Caco-2 (cell line): ENCODE results near the gene BFSP1. TPM values are rescaled to one million over a fixed set of nuclear protein-coding genes. Genes with fewer than 3 reads are reported as not detected.

Experiments used
- BruUV-seq: library from RNA; stranded (reverse); fragments of 400-500 nt; replicated peaks from 2 replicates; lab custom pipeline; 2021; lab: Mats Ljungman, UMichigan
- CTCF ChIA-PET: fragments of 300-600 bp; sonication (Branson Sonifier 250); formaldehyde crosslinking; loops from one replicate; lab custom pipeline; 2022; ENCODE audit warnings: antibody characterized with exemption; lab: Charles Lee
- POLR2A ChIA-PET: fragments of 300-600 bp; sonication (Branson Sonifier 250); formaldehyde crosslinking; loops from one replicate; lab custom pipeline; 2022; ENCODE audit warnings: antibody characterized with exemption; lab: Charles Lee
- DNase-seq, 2 experiments: peaks; one replicate each; pipeline versions ENCODE4 v3.0.0 to v3.0.0-alpha.2; 2020 to 2022
- H3K27me3 ChIP-seq: replicated peaks from 2 replicates; pipeline ENCODE4 v1.6.0; 2011; ENCODE audit warnings: low read length; ENCODE audit not compliant: control insufficient read depth, insufficient read depth
- H3K36me3 ChIP-seq: 2 replicates; pipeline ENCODE4 v1.5.1; 2011; ENCODE audit warnings: low read length; ENCODE audit not compliant: control insufficient read depth, insufficient read depth
- H3K4me1 ChIP-seq: fragments of 250-450 bp; sonication (Bioruptor Pico); 2 replicates; pipeline ENCODE4 v1.5.1; 2020; ENCODE audit warnings: mild to moderate bottlenecking
- H3K4me3 ChIP-seq: 2 replicates; pipeline ENCODE4 v1.5.1; 2011; ENCODE audit warnings: low read depth, mild to moderate bottlenecking, control low read depth, low read length
- H3K9me3 ChIP-seq: fragments of 250-450 bp; sonication (Bioruptor Pico); 2 replicates; pipeline ENCODE4 v1.5.1; 2020; ENCODE audit warnings: mild to moderate bottlenecking, moderate library complexity
- H3K27ac Mint-ChIP-seq: one replicate; pipeline ENCODE4 v1.8.0; 2022; ENCODE audit warnings: mixed read lengths; ENCODE audit not compliant: unreplicated experiment
- H3K27me3 Mint-ChIP-seq: one replicate; pipeline ENCODE4 v1.8.0; 2022; ENCODE audit warnings: mixed read lengths; ENCODE audit not compliant: insufficient read depth, unreplicated experiment
- H3K36me3 Mint-ChIP-seq: one replicate; pipeline ENCODE4 v1.8.0; 2022; ENCODE audit warnings: mild to moderate bottlenecking, mixed read lengths; ENCODE audit not compliant: insufficient read depth, unreplicated experiment
- H3K4me1 Mint-ChIP-seq: one replicate; pipeline ENCODE4 v1.8.0; 2022; ENCODE audit warnings: low read depth, mixed read lengths; ENCODE audit not compliant: unreplicated experiment
- H3K4me3 Mint-ChIP-seq: one replicate; pipeline ENCODE4 v1.8.0; 2022; ENCODE audit warnings: mild to moderate bottlenecking, moderate library complexity, mixed read lengths; ENCODE audit not compliant: unreplicated experiment
- H3K9me3 Mint-ChIP-seq: one replicate; pipeline ENCODE4 v1.8.0; 2022; ENCODE audit warnings: mixed read lengths; ENCODE audit not compliant: unreplicated experiment
- intact Hi-C: fragments of 100-400 bp; cut with micrococcal nuclease; formaldehyde crosslinking; loops from one replicate; pipeline ENCODE4 v1.10.0; 2022; ENCODE audit not compliant: unreplicated experiment
- total RNA-seq: library from RNA; stranded (reverse); gene quantifications from 2 replicates; pipeline ENCODE4 v1.2.3, GENCODE V29; 2022
- TF ChIP-seq, protein P1 (sequence below), 2 experiments: fragments of 200-600 bp in 1 of 2; IDR thresholded peaks; 1 replicate in 1 of 2; 2 replicates in 1 of 2; pipeline versions ENCODE4 v1.5.1 to v1.8.0; 2011 to 2022; ENCODE audit warnings: antibody characterized with exemption in 1 of 2, control low read depth in 1 of 2, inconsistent platforms in 1 of 2, low read depth in 1 of 2, low read length in 1 of 2, mild to moderate bottlenecking in 1 of 2, moderate library complexity in 1 of 2; ENCODE audit not compliant: insufficient read depth in 1 of 2, severe bottlenecking in 1 of 2, unreplicated experiment in 1 of 2

The BFSP1 gene
- total RNA-seq, 1 experiment from 2014 or later: 22.7 TPM

DNA sequence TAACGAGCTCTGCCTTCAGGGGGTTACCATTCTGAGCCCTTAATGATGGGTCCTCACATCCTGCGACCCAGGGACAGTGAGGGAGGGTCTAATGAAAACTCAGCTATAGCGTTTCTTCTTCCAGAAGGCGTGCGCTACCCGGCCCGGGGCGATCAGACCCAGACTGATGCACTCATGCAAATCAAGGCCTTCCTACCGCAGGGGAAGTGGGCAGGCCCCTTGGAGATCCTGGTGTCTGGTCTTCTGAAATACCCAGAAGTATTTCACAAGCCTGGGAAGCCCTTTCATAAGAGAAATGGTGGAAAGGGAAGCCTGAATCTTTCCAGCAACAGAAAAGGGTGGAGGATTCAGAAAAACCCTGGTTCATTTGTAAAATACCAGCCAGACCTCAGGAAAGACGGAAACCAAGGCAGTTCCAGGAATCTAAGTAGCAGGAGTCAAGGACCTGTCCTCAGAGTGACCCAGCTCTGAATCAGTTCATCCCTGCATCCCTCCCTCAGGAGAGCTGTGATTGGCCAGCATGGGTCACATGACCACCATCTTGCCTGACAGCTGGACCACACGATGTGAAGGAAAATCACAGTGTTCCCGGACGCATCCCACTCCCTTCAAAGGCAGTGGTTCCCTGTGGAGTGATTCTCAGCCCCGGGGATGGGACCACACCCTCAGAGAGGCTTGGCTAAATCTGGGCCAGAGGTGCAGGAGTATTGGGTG is 12.7 kb downstream of the BFSP1 start:
- Mint-ChIP-seq H3K36me3 (no peaks in the 10 kb centered on the region), H3K27ac (no peak overlapping the region), H3K9me3 (no peaks in the 10 kb centered on the region), H3K27me3 (no peaks in the 10 kb centered on the region), H3K4me1 (peaks cover 33% of the 10 kb centered on the region), H3K4me3 (no peak overlapping the region)
- TF ChIP-seq, protein P1, sequence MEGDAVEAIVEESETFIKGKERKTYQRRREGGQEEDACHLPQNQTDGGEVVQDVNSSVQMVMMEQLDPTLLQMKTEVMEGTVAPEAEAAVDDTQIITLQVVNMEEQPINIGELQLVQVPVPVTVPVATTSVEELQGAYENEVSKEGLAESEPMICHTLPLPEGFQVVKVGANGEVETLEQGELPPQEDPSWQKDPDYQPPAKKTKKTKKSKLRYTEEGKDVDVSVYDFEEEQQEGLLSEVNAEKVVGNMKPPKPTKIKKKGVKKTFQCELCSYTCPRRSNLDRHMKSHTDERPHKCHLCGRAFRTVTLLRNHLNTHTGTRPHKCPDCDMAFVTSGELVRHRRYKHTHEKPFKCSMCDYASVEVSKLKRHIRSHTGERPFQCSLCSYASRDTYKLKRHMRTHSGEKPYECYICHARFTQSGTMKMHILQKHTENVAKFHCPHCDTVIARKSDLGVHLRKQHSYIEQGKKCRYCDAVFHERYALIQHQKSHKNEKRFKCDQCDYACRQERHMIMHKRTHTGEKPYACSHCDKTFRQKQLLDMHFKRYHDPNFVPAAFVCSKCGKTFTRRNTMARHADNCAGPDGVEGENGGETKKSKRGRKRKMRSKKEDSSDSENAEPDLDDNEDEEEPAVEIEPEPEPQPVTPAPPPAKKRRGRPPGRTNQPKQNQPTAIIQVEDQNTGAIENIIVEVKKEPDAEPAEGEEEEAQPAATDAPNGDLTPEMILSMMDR (IDR thresholded peaks at IDR 0.05; ENCODE audit: insufficient read depth in 1 of 2, low read depth in 1 of 2, low read length in 1 of 2, severe bottlenecking in 1 of 2, unreplicated experiment in 1 of 2): no peak
- no TSS peak for BruUV-seq
- no peaks in the 10 kb centered on the region for H3K36me3 ChIP-seq
- intact Hi-C loops: loop anchor here (2.0 kb wide), 1 partner anchor 14 kb away; no protein-coding TSS in a partner anchor
- no peak overlapping the region for H3K4me3 ChIP-seq
- CTCF ChIA-PET: no interaction called here
- H3K4me1 ChIP-seq: peaks cover 67% of the 10 kb centered on the region
- H3K9me3 ChIP-seq: no peaks in the 10 kb centered on the region
- POLR2A ChIA-PET: no interaction called here
- no peaks in the 10 kb centered on the region for H3K27me3 ChIP-seq
- DNase-seq: peak; percentile 45 to 70

DNA sequence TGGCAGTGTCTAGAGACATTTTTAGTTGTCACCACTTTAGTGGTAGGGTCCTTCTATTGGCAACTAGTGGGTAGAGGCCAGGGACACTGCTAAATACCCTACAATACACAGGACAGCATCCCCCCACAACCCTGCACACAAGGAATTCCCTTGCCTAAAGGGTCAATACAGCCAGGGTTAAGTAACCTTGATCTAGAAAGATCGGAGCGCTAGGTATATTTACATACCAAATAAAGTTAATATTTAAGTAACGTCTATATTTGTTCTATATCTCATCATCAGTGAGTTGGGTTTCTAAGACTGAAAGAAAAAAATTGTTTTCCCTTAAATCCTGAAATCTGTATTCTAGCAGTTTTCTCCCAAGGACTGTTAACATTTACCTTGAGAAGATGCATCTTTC is 16.1 kb downstream of the BFSP1 start:
- Mint-ChIP-seq H3K36me3 (no peaks in the 10 kb centered on the region), H3K4me1 (peaks cover 29% of the 10 kb centered on the region), H3K27me3 (no peaks in the 10 kb centered on the region), H3K9me3 (no peaks in the 10 kb centered on the region), H3K27ac (no peak overlapping the region), H3K4me3 (no peak overlapping the region)
- DNase-seq: no peak
- H3K4me3 ChIP-seq: no peak overlapping the region
- H3K27me3 ChIP-seq: no peaks in the 10 kb centered on the region
- peaks cover 52% of the 10 kb centered on the region for H3K4me1 ChIP-seq
- intact Hi-C loops: no loop called here
- BruUV-seq: no TSS peak
- ChIA-PET POLR2A (no interaction called here), CTCF (no interaction called here)
- H3K36me3 ChIP-seq: no peaks in the 10 kb centered on the region
- TF ChIP-seq, protein P1 (IDR thresholded peaks at IDR 0.05; ENCODE audit: insufficient read depth in 1 of 2, low read depth in 1 of 2, low read length in 1 of 2, severe bottlenecking in 1 of 2, unreplicated experiment in 1 of 2): no peak
- H3K9me3 ChIP-seq: no peaks in the 10 kb centered on the region

DNA sequence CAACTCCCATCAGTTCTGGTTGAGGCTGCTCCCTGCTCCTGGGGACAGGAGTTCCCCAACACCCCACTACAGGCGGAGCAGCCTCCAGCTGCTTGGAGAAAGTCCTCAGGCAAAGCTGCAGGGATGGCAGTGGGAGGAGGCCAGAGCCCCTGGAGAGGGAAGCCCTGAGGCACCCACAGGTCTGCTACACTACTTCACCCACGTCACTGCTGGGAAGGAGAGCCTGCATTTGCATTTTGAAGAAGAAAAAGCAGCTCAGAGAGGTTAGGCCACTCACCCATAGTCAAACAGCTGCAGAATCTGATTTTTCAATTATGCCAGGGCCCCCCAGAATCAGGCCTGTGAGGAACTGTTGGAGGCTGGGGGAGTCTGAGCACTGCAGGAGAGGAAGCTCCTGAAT is 17.2 kb downstream of the BFSP1 start:
- TF ChIP-seq, protein P1 (IDR thresholded peaks at IDR 0.05; ENCODE audit: insufficient read depth in 1 of 2, low read depth in 1 of 2, low read length in 1 of 2, severe bottlenecking in 1 of 2, unreplicated experiment in 1 of 2): no peak
- intact Hi-C loops: no loop called here
- ChIA-PET CTCF (interaction anchor here (1.5 kb wide), 1 partner anchor 9 kb away, joined by 5 read pairs; no protein-coding TSS in a partner anchor), POLR2A (interaction anchor here (0.5 kb wide), 1 partner anchor 56 kb away, joined by 4 read pairs; the partner anchor contains the start of gene DSTN)
- Histone ChIP-seq H3K36me3 (no peaks in the 10 kb centered on the region), H3K4me3 (no peak overlapping the region), H3K9me3 (no peaks in the 10 kb centered on the region), H3K27me3 (no peaks in the 10 kb centered on the region), H3K4me1 (peaks cover 44% of the 10 kb centered on the region)
- Mint-ChIP-seq H3K27ac (no peak overlapping the region), H3K36me3 (no peaks in the 10 kb centered on the region), H3K9me3 (no peaks in the 10 kb centered on the region), H3K4me3 (no peak overlapping the region), H3K27me3 (no peaks in the 10 kb centered on the region), H3K4me1 (peaks cover 29% of the 10 kb centered on the region)
- DNase-seq: no peak
- no TSS peak for BruUV-seq
